ENCODE measurements around the gene KY.

DNA sequence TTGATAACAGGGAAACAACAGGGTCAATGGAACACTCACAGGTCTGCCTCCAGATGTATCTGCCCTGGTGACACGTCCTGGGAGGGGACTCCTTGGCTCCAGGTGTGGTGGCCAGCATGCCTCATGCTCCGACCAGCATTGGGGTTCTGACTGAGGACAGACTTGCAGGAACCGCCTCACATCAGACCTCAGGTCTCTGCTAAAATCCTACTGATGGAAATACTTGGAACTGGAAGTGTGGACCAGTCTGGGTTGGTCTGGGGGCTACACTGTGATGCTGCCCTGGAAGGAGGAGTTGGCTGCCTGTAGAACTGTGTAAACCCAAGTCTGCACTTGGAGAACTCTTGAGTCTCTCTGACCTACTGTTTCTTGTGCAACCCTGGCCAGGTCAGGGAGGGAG lies 17.1 kb upstream of the KY start:
- TF ChIP-seq, protein P1, sequence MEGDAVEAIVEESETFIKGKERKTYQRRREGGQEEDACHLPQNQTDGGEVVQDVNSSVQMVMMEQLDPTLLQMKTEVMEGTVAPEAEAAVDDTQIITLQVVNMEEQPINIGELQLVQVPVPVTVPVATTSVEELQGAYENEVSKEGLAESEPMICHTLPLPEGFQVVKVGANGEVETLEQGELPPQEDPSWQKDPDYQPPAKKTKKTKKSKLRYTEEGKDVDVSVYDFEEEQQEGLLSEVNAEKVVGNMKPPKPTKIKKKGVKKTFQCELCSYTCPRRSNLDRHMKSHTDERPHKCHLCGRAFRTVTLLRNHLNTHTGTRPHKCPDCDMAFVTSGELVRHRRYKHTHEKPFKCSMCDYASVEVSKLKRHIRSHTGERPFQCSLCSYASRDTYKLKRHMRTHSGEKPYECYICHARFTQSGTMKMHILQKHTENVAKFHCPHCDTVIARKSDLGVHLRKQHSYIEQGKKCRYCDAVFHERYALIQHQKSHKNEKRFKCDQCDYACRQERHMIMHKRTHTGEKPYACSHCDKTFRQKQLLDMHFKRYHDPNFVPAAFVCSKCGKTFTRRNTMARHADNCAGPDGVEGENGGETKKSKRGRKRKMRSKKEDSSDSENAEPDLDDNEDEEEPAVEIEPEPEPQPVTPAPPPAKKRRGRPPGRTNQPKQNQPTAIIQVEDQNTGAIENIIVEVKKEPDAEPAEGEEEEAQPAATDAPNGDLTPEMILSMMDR (IDR thresholded peaks at IDR 0.05) = no peak
- TF ChIP-seq POLR2AphosphoS5 (IDR thresholded peaks at IDR 0.05; ENCODE audit: low read depth, low read length) (no peak), TCF7L2 (IDR thresholded peaks at IDR 0.05; ENCODE audit: low read depth, low read length) (no peak)
- TF ChIP-seq, protein P2, sequence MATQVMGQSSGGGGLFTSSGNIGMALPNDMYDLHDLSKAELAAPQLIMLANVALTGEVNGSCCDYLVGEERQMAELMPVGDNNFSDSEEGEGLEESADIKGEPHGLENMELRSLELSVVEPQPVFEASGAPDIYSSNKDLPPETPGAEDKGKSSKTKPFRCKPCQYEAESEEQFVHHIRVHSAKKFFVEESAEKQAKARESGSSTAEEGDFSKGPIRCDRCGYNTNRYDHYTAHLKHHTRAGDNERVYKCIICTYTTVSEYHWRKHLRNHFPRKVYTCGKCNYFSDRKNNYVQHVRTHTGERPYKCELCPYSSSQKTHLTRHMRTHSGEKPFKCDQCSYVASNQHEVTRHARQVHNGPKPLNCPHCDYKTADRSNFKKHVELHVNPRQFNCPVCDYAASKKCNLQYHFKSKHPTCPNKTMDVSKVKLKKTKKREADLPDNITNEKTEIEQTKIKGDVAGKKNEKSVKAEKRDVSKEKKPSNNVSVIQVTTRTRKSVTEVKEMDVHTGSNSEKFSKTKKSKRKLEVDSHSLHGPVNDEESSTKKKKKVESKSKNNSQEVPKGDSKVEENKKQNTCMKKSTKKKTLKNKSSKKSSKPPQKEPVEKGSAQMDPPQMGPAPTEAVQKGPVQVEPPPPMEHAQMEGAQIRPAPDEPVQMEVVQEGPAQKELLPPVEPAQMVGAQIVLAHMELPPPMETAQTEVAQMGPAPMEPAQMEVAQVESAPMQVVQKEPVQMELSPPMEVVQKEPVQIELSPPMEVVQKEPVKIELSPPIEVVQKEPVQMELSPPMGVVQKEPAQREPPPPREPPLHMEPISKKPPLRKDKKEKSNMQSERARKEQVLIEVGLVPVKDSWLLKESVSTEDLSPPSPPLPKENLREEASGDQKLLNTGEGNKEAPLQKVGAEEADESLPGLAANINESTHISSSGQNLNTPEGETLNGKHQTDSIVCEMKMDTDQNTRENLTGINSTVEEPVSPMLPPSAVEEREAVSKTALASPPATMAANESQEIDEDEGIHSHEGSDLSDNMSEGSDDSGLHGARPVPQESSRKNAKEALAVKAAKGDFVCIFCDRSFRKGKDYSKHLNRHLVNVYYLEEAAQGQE (IDR thresholded peaks at IDR 0.05; ENCODE audit: insufficient read depth in 1 of 2, low read depth in 2 of 2, low read length in 1 of 2) = no peak

All from Panc1 (cell line).